NCI-H460 (cell line): ENCODE measurements around the gene SIRT7. TPM values are rescaled to one million over a fixed set of nuclear protein-coding genes. Genes with fewer than 3 reads are reported as not detected.

Experiments
- DNase-seq: peaks from one replicate; pipeline ENCODE4 v3.0.0-alpha.2; 2016; ENCODE audit warnings: low read depth; ENCODE audit errors: extremely low read depth
- total RNA-seq: library from RNA; depleted of rRNA; stranded (reverse); fragments of >200 nt; shearing (Covaris generic); gene quantifications from 2 replicates; pipeline ENCODE4 v1.2.3, GENCODE V29; 2014

Gene SIRT7
- total RNA-seq, 1 experiment from 2014 or later, result 18.1 TPM

DNA sequence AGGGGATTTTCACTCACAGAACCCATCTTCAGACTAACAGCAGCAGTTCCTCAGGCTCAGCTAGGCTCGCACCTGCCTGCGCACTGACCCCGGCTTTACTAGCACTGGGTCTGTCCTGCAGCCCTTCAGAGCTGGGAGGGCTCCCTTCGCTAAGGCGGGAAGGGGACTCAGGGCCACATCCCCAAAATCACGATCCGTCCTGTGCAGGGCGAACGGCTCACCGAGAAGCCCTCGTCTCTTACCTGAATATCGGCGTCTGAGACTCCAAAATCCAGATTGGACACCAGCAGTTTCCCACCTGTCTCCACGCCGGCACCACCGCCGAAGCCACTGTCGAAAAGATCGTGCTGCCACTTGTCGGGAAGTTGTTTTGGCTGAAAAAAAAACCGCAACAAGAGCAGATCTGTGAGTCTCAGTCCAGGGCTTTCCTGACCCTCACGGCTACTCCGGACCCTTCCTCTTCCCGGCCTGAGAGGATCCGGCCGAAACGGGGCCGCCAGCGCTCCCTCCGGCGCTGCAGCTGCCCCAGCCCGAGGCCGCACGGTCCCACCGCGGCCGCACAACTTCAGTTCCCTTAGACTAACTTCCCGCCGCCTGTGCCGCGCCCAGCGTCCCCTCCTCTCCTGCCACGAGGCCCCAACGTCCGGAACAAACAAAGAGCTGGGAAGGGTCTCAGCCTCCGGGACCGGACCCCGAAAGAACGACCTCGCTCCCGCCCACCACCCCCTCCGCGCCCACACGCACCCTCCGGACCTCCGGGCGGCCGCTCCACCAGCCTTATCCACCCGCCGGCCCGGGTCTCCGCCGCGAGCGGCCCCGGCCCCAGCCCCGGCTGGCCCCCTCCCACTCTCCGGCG, 27.3 kb downstream of the SIRT7 start:
- DNase-seq, result no peak

- no peak for DNase-seq
These were observed 28.4 kb downstream of the SIRT7 start for GRCh38 chr17:81889602-81890001.

GRCh38 chr17:81888988-81889595, 28.9 kb downstream of the SIRT7 start:
- no peak for DNase-seq

- DNase-seq, result no peak
These were observed 29.6 kb downstream of the SIRT7 start for GRCh38 chr17:81888105-81888987.

DNA sequence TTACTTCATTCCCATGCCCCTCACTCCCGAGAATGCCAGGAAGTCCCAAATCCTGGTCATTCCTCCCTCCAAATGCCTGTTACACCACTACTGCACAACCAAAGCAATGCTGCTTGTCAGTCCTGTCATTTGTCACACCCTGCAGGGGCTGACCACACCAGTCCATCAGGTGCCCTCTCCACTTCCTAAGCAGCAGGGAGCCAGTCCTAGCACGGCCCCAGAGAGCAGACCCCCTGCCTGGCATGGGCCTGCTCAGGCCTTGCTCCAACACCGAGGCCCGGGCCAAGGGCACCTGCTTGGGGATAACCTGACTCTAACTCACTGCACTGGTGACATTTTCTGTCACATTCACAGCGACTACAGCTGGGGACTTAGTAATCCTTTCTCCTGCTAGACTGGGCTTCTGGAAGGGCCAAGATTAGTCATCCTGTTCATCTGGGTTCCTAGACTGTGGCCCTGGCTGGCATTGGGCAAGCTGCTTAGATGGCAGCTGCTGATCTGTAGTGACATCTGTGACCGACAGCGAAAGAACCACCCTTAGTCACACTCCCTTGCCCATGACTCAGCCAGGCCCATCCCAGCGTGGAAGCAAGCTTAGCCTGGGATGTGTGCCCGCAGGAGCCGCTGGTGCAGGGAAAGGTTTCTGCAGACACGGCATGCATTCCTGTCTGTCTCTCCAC, 32.0 kb downstream of the SIRT7 start:
- no peak for DNase-seq

DNA sequence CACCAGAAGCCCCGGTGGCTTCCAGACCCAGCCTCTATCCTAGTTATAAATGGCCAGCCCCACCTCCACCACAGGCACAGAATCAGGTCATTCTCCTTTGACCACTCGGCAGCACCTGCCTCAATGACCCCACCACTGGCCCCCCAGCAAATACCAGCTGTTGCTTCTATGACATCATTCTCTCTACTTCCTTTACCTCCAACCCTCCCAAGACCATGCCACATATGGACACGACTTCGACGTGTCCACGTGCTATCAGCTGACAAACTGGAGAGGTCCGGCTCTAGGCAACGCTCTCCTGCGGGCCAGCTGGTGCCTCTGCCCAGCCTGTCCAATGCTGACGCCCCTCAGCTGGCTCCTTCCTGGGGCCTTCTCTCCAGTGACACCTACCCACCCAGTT, 32.5 kb downstream of the SIRT7 start:
- no peak for DNase-seq

DNA sequence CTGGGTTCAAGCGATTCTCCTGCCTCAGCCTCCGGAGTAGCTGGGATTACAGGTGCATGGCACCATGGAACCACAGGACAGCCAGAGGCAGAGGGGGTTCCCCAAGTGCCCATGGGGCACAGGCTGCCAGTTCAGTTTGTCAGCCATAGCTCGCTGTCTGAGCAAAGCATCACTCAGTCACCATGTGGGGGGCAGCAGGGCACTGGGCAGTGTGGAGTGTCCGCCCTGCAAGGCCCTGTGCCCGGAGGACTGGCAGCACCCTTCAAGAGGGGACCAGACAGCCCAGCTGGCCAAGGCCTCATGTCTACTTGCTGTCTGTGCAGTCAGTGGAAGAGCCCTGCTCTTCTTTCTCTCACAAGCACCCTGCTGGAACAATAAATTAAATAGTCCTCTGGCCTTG, 33.0 kb downstream of the SIRT7 start:
- DNase-seq, result no peak

DNA sequence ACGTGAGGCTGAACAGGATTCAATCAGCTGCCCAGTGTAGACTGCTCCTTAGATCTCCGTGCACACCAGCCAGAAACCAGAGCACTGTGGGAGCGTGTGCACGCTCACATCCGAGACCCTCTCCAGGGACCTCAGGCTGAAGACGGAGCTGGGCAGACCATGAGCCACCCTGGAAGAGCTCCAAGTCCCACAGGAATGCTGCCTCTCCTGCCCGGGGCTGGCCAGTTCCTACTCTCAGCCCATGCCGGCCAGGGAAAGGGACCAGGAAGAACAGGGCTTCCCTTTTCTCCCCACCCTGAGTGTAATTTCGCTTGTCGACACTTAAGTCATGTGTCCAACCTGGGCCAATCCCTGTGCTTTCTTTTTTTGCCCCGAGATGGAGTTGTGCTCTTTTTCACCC, 33.5 kb downstream of the SIRT7 start:
- no peak for DNase-seq

DNA sequence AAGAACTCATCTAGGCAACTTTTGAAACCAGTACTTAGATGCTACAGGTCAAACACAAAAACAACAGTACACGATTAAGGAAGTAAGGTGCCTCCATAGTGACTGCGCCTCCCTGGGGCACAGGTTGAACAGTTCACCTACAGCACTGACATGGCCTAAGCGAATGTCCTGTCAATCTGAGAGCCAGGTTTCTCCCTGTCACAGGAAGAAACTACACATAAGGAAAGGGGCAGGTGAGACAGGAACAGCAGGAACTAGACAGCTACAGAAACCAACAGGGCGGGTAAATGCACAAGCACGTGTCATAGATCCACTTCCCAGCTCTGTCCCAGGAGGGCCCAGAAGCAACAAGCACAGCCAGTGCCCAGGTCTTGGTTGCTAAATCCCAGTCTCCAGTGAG, 38.9 kb downstream of the SIRT7 start:
- no peak for DNase-seq

DNA sequence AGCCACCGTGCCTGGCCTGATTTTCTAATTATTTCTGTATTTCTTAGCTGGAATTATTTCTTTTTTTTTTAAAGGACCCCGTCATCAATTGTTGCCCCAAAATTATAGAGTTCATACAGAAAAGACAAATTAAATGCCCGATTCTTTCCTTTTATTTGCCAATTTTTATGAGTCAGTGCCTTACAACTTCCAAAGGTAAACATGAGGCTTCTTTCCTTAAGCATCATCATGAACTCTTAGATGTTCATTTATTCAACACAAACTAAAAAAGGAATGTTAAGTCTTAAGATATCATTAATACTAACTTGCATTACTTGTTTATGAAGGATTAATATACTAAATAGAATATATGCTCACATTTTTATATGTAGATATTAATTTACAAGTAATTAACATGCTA, 39.7 kb downstream of the SIRT7 start:
- DNase-seq, result no peak

- no peak for DNase-seq
These were observed 40.4 kb downstream of the SIRT7 start for GRCh38 chr17:81877569-81877968.

GRCh38 chr17:81871387-81872230, 46.4 kb downstream of the SIRT7 start:
- peak; percentile 90 for DNase-seq

GRCh38 chr17:81870981-81871386, 47.0 kb downstream of the SIRT7 start, which contains the start of gene ARHGDIA:
TSS of gene ARHGDIA (minus strand) at chr17:81871337. CDS start at chr17:81869930, 1,407 bp downstream.
- no peak for DNase-seq

DNA sequence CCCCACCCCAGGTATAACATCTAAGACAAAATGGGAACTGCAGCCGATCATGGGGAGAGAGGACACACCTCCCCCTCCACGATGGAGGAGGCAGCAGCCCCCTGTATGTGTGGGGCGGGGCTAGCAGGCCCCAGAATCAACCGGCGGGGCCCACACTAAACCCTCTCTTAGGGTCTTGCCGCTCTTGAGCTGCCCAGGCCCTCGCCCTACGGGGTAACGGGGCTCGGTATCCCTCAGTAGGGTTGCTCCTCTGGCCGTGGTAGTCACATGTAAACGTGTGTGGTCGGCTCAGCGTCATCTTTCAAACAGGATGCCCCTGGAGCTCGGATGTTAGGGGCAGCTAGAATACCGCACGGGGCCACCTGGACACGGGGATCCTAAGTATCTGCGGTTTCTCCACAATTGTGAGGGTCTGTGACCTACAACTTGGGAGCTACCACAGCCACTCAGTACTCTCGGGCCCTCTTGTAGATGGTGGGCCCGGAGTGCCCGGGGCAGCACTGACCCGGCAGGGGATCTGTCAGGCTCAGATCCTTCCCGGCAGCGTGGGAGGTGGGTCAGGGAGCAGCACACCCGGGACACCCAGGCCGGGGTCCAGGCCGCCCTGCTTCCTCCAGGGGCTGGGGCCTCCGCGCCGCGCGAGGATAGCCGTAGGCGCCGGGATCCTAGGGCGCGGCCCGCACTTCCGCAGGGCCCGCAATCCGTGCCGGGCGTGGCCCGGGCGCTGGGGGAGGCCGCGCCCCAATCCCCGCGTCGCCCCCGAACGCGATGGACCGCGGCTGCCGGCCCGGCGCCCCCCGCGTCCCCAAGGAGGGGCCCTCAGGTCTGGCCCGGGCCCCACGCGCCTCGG, 47.6 kb downstream of the SIRT7 start:
- DNase-seq, result no peak

- DNase-seq, result no peak
These were observed 48.5 kb downstream of the SIRT7 start for GRCh38 chr17:81869221-81870130.

- DNase-seq, result peak; percentile 85
These were observed 49.2 kb downstream of the SIRT7 start for GRCh38 chr17:81868674-81869220.

GRCh38 chr17:81867991-81868673, 49.8 kb downstream of the SIRT7 start:
- DNase-seq, result no peak
